Type B pancreatic cell (in vitro differentiated cells): Measurements from ENCODE around the gene ST6GAL1. TPM values are rescaled to one million over a fixed set of nuclear protein-coding genes. Genes with fewer than 3 reads are reported as not detected.

Experiments used
- DNase-seq: peaks from one replicate; pipeline ENCODE4 v3.0.0; 2021; ENCODE audit warnings: mixed read lengths; ENCODE audit not compliant: unreplicated experiment; ENCODE audit errors: extremely low spot score
- H3K27ac Mint-ChIP-seq: 2 replicates; pipeline ENCODE4 v1.8.0; 2021; ENCODE audit warnings: mild to moderate bottlenecking, mixed read lengths
- H3K27me3 Mint-ChIP-seq: 2 replicates; pipeline ENCODE4 v1.8.0; 2021; ENCODE audit warnings: mixed read lengths
- H3K36me3 Mint-ChIP-seq: 2 replicates; pipeline ENCODE4 v1.8.0; 2021; ENCODE audit warnings: mixed read lengths
- H3K4me1 Mint-ChIP-seq: one replicate; pipeline ENCODE4 v1.8.0; 2021; ENCODE audit warnings: mixed read lengths; ENCODE audit not compliant: unreplicated experiment
- H3K4me3 Mint-ChIP-seq: 2 replicates; pipeline ENCODE4 v1.8.0; 2021; ENCODE audit warnings: mild to moderate bottlenecking, mixed read lengths
- H3K9me3 Mint-ChIP-seq: 2 replicates; pipeline ENCODE4 v1.8.0; 2021; ENCODE audit warnings: mixed read lengths
- CTCF ChIP-seq: fragments of 200-600 bp; sonication (generic); conservative IDR thresholded peaks from 2 replicates; pipeline ENCODE4 v1.5.0; 2021; ENCODE audit warnings: antibody characterized with exemption, mild to moderate bottlenecking
- total RNA-seq: library from RNA; stranded (reverse); gene quantifications from 2 replicates; pipeline ENCODE4 v1.2.1, GENCODE V29; 2021; ENCODE audit warnings: low replicate concordance

ST6GAL1 gene
- total RNA-seq, 1 donor from 2014 or later: 51.8 TPM

GRCh38 chr3:187114511-187114910 lies 184.2 kb downstream of the ST6GAL1 start:
- H3K4me1 Mint-ChIP-seq: no peaks in the 10 kb centered on the region
- H3K4me3 Mint-ChIP-seq: no peak overlapping the region
- H3K27me3 Mint-ChIP-seq: no peaks in the 10 kb centered on the region
- no peak overlapping the region for H3K27ac Mint-ChIP-seq
- H3K36me3 Mint-ChIP-seq: no peaks in the 10 kb centered on the region
- no peaks in the 10 kb centered on the region for H3K9me3 Mint-ChIP-seq
- DNase-seq: no peak
- no peak for TF ChIP-seq CTCF

GRCh38 chr3:187120326-187120725 lies 190.0 kb downstream of the ST6GAL1 start:
- H3K27me3 Mint-ChIP-seq: no peaks in the 10 kb centered on the region
- peaks cover 5% of the 10 kb centered on the region for H3K36me3 Mint-ChIP-seq
- no peak for TF ChIP-seq CTCF
- no peak overlapping the region for H3K4me3 Mint-ChIP-seq
- peaks cover under 1% of the 10 kb centered on the region for H3K9me3 Mint-ChIP-seq
- H3K27ac Mint-ChIP-seq: no peak overlapping the region
- H3K4me1 Mint-ChIP-seq: no peaks in the 10 kb centered on the region
- no peak for DNase-seq

- TF ChIP-seq CTCF: no peak
- Mint-ChIP-seq H3K4me3 (no peak overlapping the region), H3K9me3 (peaks cover 4% of the 10 kb centered on the region), H3K27me3 (no peaks in the 10 kb centered on the region), H3K27ac (no peak overlapping the region), H3K4me1 (no peaks in the 10 kb centered on the region), H3K36me3 (peaks cover 14% of the 10 kb centered on the region)
- DNase-seq: no peak
Measured at GRCh38 chr3:187122261-187122660, 191.9 kb downstream of the ST6GAL1 start.

GRCh38 chr3:187125319-187126031 lies 195.1 kb downstream of the ST6GAL1 start:
- Mint-ChIP-seq H3K4me3 (no peak overlapping the region), H3K27ac (no peak overlapping the region)

More at GRCh38 chr3:187125319-187126031, 195.1 kb downstream of the ST6GAL1 start:
- TF ChIP-seq CTCF: no peak
- Mint-ChIP-seq H3K9me3 (peaks cover 4% of the 10 kb centered on the region), H3K4me1 (no peaks in the 10 kb centered on the region), H3K36me3 (peaks cover 13% of the 10 kb centered on the region), H3K27me3 (no peaks in the 10 kb centered on the region)
- DNase-seq: no peak

Other genes with a start within 250 kb of the ST6GAL1 start
- not detected in 2 replicates for gene KNG1, start 213.2 kb upstream of the ST6GAL1 start, total RNA-seq
- gene EIF4A2, start 146.9 kb upstream of the ST6GAL1 start, total RNA-seq: 477 and 480 TPM in 2 replicates
- 33.6 and 64.2 TPM in 2 replicates for gene RFC4, start 124.0 kb upstream of the ST6GAL1 start, total RNA-seq
- not detected in 2 replicates for gene ADIPOQ, start 87.8 kb upstream of the ST6GAL1 start, total RNA-seq
- gene RPL39L, start 209.0 kb downstream of the ST6GAL1 start, total RNA-seq: 8.4 and 14.9 TPM in 2 replicates